Fibroblast of peridontal ligament (primary cell): ENCODE data around the gene PPP6R1.

Experiments used
- DNase-seq: peaks from one replicate; pipeline ENCODE4 v3.0.0-alpha.2; 2010; ENCODE audit errors: extremely low read depth

Gene PPP6R1

DNA sequence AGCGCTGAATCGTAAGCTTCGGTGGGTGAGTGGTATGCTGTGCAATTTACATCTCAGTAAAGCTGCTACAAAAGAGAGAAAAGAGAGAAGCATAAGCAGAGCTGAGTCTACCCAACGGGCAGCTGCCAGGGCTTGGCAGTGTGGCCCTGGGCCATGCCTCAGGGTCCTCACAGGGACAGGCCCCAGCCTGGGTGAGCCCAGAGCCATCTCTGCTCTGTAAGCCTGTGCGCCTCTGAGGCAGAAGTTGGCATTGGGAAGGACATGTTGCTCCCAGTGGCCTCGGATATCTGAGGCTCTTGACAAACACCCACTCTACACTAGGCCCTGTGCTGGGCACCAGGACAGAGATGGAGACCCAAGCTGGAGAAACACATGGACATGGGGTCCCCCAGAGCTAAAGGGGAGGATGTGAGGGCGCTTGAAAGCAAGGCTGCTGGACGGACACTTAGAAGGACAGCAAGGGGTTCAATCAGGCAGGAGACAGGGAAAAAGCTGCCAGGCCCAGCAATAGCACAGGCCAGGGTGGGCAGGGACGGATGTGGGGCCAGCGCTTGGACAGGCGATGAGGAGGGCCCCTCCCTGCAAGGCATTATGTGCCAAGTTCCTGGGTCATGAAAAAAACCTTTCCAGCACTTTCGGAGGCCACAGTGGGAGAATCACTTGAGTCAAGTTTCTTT is 14.7 kb downstream of the PPP6R1 start:
- DNase-seq = no peak

DNA sequence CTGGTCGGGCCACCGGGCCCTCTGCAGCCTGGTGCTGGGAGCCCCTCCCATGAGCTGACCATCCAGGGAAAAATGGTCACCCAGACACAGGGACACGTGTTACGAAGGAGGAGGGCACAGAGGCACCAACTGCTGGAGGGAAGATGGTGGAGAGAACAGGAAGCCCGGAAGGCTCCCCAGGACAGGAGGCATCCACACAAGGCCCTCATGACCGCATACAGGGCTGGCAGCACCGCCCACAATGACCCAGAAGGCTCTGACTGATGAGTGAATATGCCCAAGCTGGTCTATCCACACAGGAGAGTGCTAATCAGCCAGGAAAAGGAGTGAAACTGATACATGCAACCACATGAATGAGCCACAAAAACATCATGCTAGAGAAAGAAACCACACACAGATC is 16.3 kb downstream of the PPP6R1 start:
- no peak for DNase-seq

DNA sequence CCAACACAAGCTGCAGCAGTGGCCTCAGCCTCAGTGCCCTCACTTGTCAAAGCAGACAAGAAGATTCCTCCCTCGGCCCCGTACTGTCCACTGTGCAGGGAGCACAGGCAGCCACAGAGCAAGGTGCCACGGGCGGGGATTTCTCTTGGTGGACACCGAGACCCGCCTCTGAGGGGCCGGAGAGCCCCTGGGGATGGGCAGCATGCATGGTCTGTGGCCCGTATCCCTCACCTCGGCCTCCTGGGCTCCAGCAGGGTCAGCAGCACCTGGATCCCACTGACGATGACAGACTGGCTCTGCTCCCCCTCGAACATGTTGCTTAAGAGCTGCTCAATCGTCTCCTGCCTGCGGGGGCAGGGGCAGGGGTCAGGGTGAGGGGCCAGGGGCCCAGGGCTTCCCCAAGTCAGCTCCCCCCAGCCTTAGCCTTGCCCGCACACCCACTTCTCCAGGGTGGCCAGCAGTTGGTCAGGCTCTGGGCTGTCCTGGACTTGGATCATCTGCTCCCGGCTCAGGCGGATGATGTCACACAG is 16.8 kb downstream of the PPP6R1 start:
- no peak for DNase-seq

DNA sequence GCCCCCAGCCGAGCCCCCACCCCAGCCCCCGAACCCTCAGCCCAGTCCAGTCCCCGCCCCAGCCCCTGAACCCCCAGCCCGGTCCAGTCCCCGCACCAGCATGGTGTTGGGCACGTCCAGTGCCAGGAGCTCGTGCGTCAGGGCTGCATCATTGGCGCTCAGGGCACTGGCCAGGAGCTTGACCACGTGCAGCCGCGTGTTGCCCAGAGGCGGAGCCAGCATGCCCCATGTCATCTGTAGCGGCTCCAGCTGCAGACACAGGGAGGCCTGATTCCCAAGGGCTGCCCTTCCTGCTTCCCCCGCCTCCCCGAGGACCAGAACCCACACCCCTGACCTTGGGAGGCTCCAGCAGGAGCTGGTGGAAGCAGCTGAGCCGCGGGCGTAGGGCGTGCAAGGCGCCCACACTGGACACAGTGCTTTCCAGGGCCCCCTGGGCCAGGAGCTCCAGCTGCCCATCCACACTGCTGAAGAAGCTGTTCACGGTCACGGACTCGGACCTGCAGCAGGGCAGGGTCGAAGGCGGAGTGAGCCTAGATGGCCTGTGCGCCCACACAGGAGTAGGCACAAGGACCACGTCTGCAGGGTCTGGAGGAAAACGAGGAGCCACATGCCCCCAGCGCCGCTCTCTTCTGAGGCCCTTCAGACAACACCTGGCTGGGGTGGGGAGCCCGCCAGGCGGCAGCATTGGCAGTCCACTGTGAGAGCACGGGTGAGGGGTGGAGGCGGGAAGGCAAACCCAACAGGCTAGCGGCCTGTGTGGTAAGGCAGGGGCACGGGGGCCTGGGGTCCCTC is 17.5 kb downstream of the PPP6R1 start:
- no peak for DNase-seq

DNA sequence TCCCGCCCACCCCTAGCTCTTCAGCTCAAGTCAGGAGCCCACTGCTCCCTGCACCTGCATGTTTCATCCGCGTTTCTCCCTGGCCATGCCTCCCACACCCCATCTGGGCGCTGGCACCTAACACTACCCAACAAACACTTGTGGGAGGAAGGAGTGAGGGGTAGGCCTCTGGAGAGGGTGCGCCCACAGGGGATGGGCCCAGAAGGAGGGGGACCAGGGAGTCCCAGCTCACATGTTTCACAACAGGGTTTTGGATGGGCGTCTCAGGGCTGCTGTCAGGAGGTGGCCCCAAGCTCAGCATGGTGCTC is 18.1 kb downstream of the PPP6R1 start:
- no peak for DNase-seq

DNA sequence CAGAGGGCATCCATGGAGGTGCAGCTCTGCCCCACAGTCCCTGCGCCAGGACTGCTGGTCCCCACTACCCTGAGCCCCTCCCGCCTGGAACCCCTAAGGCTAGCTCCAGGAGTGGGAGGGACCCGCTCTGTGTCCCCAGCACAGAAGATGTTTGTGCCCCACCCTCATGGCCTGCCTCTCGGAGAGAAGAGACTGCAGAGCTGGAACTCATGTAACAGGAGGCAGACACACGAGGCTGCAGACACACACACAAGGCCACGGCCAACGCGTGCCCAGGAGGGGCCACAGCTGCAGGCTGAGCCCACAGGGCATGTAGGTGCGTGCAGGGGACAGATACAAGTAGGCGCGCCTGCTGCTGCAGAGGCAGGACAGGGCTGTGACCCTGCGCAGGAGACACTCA is 19.8 kb downstream of the PPP6R1 start:
- no peak for DNase-seq

DNA sequence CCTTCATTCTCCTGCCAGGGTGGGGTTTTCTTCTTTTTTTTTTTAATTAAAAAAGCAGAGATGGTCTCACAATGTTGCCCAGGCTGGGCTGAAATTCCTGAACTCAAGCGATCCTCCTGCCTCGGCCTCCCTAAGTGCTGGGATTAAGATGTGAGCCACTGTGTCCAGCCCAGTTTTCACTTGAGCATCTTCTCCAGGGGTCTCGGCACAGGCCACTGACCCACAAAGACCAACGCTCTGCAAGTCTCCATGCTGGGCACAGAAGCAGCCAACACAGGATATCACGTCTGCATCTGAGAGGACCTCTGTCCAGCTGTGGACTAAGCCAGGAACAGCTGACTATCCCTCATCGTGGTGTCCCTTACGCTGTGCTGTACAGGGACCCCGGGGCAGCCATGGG is 20.8 kb downstream of the PPP6R1 start:
- DNase-seq = no peak

DNA sequence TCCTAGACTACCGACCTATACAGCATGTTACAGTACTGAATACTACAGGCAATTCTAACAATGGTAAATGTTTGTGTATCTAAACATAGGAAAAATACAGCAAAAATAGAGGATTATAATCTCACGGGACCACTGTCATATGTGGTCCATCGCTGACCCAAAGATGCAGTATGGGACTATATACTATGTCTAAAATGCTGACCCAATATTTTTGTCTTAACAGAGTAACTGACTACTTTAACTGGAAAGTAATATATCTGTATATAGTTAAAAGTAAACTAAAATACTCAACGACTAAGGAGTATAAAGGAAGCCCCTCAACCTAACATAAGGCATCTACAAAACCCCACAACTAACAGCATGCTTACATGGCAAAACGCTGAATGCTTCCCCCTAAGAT is 25.8 kb downstream of the PPP6R1 start:
- DNase-seq = no peak

DNA sequence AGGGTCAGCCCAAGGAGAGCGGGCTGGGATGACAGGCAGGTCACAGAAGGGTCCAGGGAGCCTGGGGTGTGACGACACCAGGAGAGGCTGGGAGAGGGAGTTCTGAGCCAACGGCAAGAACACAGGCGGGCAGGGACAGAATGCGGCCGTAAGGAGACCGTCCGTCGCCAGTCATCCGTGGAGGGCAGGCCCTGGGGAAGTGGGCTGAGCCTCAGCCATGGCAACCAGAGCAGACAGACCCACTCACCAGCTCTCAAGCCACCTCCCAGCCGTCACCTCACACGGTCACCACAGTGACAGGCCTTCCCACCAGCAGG is 26.6 kb downstream of the PPP6R1 start:
- no peak for DNase-seq

DNA sequence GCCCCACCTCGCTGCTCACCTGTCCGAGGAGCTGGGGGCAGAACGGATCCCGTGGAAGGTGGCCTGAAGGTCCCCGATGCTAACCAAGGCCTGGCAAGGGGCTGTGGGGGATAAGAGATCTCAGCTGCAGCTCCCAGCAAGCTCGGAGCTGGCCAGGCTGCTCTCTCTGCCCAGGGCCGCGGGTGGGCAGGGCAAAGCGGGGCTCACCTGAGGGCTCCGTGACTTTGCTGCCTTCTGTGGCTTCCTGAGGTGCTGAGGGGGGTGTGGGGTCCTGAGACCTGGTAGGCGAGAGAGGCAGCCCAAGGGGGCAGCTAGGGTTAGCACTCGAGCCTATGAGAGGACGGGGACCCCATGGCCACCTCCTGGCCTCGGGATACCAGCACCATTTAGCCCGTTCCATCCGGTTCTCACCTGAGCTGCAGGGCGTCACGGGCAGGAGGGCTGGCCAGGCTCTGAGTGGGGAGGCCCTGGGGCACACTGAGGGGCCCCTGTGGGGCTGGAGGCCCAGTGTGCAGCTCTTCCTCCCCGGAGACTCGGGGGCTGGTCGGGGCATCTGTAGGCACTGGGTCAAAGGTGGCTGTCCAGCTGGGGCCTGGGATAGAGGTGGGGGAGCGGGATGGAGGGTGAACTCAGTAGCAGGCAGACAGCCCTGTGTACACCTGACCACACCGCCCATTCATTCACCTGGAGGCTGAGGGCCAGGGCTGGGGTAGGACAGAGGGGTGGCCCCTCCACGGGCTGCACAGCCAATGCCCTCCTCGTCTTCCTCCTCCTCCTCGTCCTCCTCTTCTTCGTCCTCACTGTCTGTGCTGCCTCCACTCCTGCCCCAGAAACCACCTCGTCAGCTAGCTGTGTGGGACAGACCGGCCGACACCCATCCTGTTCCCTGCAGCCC is 27.2 kb downstream of the PPP6R1 start:
- no peak for DNase-seq

DNA sequence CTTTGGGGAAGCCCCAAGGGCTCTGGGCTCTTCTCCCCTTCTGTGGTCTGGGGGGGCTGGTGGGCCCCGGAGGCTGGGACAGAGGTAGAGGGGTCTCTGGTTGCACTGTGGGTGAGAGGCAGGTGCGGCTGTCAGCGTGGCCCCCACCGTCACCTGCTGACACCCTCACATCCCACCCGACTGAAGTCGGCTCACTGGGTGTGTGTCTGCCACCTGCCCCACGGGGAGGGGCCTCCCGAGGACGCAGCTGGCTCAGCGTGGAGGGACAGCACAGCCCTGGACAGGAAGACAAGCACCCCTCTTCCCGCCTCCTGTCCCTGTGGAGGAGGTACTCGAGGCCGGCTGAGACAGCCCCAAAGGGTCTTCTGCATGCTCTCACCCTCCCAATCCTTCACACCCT is 28.0 kb downstream of the PPP6R1 start:
- no peak for DNase-seq

DNA sequence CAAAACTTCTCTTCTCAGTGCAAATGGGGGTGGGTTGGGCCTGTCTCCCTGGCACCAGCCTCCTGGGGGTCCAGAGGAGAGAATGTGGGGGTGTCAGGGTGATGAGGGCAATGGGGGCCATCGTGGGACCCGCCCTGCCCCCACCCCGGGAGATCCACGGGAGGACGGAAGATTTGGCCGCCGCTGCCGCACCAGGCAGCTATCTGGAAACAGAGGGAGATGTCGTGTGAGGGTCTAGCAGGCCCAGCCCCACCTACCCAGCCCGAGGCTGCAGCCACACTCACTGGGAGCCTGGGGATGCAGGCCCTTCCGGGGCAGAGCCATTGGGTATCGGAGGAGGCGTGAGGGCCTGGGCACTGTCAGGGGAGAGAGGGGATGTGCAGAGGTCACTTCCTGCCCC is 28.5 kb downstream of the PPP6R1 start:
- DNase-seq = no peak

DNA sequence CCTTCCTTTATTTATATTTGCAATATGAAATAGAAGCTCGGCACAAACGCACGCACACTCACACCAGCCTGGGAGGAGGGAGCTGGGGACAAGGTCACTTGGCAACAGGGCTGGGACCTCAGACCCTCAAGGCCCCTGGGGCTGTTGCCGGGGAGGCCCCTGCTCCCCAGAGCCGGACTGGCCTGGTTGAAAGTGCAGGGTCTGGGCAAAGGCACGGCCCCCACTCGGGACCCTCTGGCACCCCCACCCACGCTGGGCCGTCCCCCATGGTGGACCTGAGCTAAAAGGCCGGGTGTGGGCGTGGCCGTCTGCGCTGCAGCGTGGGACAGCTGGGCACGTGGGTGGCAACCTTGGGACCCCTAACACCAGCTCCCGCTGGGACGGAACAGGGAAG is 29.0 kb downstream of the PPP6R1 start:
- no peak for DNase-seq

DNA sequence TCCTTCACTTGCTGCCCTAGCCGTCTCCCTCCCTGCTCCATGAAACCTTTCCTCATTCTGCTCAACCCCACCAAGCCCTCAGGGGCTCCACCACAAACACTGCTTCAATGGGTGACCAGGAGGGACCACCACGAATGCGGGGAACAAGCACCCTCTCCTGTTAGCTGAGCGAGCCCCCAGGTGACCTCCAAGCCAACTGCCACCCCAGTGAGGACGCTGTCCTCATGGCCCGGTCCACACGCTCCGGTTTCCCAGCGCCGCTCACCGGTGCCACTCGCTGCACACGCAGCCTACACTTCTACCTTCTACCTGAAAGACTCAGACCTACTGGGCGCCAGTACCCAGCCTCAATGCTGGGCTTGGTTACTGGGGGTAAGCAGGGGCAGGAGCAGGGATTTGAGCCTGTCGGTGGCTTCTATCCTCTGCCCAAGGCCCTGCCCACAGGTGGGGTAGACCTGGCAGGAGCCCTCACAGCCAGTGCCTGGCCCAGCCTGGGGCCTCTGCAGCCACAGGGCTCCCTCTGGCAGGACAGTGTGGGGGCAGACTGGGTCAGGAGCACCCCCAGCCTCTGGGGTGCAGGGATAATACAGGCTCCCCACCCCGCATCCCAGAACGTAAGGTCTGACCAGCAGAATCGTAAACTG is 29.6 kb downstream of the PPP6R1 start:
- no peak for DNase-seq

DNA sequence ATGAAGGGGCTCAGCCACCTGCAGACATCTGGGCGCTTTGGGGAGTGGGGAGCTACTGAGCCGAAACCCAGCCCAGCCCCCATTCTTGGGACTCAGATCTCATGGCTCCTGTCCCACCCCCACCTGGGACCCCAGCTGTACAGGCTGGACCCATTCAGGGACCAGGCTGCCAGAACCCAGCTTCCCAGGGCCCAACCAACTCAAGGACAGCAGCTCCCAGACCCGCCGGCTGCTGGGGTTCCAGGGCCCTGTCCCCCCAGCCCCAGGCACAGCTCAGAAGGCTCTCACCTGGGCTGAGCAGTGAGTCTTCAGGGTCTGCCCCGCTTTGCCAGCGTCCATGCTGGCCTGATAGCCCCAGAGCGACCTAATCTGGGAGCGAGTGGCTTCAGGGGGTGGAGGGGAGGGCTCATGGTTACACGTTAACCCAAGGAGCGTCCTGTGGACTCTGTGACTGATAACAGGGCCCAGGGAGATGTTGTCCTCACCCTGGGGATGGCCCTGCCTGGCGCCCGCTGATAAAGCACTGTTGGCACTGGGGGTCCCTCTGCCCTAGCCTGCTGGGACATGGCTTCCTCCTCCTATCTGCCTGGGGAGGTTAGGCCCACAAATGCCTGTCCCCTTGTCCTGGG is 30.3 kb downstream of the PPP6R1 start, which contains the start of gene TMEM86B:
Gene TMEM86B, minus strand, starts transcription at position 361 of the 629 bp plus-strand sequence. Its CDS starts 22 bp downstream, at position 339.
- no peak for DNase-seq

DNA sequence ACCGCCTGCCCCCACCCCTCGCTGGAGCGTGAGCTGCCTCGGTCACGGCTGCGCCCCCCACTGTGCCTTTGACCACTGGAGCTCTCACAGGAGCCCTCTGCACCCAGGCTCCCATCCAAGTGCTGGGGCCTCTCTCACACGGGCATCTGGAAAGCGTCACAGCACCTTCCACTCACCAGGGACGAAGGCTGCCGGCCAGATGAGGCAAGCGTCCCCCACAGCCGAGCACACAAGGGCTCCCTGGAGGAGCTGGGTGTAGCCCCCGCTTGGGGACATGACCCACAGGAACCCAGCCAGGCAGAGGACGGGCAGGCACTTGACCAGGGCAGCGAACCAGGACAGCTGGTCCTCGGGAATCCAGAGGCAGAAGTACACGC is 30.8 kb downstream of the PPP6R1 start:
- DNase-seq = no peak

DNA sequence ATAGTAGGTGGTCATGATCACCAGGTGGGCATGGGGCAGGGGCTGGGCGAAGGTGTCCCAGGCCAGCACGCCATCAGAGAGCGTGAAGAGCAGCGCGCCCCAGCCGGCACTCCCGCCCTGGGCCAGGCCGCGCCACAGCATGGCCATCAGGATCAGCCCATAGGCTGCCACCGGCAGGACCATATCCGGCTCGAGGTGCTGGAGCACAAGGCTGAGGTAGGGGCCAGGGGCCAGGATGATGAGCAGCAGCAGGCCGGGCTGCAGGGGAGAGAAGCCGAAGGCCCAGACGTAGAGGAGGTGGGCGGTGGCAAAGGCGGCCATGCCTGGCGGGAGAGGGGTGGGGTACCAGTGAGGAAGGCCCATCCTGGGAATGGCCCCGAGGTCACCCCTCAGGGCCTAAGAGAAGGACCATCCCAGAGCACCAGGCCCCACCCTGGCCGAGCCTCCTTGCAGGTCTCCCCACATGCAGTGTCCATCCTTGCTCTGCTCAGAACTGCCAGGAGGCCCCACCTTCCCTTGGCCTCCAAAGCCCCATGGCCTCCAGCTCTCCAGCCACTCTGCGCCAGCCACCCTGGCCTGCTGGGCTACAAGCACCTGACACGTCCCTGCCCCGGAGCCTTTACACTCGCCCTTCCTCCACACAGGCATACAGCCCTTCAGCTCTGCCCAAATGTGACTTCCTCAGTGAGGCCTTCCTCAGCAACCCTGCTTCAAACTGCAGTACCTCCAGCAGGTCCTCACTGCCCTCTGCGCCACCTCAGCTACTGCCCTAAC is 31.4 kb downstream of the PPP6R1 start:
- no peak for DNase-seq

DNA sequence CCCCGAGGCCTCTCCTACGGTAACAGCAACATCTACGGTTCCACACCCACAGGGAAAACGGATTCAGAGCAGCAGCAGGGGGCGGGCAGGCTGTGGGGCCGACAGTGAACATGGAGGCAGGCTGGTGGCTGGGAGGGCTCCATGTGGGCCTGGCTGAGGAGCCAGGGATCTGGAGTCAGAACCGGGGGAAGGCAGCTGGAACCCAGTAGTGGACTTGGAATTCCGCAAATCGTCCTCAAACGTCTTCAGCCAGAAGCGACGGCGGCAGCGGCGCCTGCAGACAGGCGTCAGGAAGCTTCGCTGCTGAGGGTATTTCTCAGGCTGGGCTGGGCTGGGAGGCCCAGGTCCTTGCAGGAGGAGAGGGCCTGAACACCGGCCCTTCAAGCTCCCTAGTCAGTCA is 32.0 kb downstream of the PPP6R1 start:
- DNase-seq = no peak

DNA sequence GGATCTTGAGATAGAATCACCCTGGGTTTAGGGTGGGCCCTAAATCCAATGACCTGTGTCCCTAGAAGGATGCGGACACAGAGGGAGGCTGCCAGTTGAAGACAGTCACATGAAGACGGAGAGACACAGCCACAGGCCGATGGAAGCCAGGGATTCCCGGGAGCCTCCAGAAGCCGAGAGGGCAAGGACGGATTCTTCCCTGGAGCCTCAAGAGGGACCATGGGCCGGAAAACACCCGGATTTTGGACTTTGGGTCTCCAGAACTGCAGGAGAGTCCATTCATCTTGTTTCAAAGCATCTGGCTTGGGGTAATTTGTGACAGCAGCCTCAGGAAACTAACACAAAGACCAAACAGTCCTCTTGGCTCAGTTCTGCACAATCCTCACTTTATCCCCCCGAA is 32.5 kb downstream of the PPP6R1 start:
- no peak for DNase-seq

DNA sequence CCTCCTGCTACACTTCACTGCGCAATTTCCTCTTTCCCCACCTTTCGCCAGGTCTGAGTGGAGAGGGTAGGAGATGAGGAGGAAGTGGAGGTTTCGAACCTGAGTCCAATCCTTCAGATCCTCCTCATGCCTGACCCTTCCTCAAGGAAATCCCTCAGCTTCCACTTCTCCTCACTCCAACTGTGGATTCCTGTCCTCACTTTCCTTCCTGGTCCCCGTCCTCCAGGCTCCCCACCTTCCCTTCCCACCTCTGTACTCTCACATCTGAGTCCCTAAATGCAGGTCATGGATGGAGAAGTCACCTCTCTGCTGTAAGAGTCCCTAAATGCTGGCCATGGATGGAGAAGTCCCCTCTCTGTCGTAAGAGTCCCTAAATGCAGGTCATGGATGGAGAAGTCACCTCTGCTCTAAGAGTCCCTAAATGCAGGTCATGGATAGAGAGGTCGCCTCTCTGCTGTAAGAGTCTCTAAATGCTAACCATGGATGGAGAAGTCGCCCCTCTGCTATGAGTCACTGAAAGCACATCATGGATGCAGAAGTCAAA is 33.3 kb downstream of the PPP6R1 start:
- no peak for DNase-seq
